ENCODE measurements around the gene FAM107B.

FAM107B gene

GRCh38 chr10:14574885-14575284 is 199.8 kb downstream of the FAM107B start:
- no peak for DNase-seq

GRCh38 chr10:14574291-14574690 is 200.4 kb downstream of the FAM107B start:
- DNase-seq: no peak

GRCh38 chr10:14573666-14574261 is 200.9 kb downstream of the FAM107B start:
- DNase-seq: no peak

- no peak for DNase-seq
Observed at GRCh38 chr10:14572811-14573210, 201.9 kb downstream of the FAM107B start.

- no peak for DNase-seq
Observed at GRCh38 chr10:14571866-14572507, 202.7 kb downstream of the FAM107B start.

GRCh38 chr10:14570800-14571199 is 203.9 kb downstream of the FAM107B start:
- no peak for DNase-seq

- no peak for DNase-seq
Observed at GRCh38 chr10:14569274-14570060, 205.2 kb downstream of the FAM107B start.

GRCh38 chr10:14567421-14567820 is 207.3 kb downstream of the FAM107B start:
- DNase-seq: no peak

- DNase-seq: no peak
Observed at GRCh38 chr10:14566498-14566897, 208.2 kb downstream of the FAM107B start.

GRCh38 chr10:14565199-14565598 is 209.5 kb downstream of the FAM107B start:
- no peak for DNase-seq

- no peak for DNase-seq
Observed at GRCh38 chr10:14564268-14564744, 210.4 kb downstream of the FAM107B start.

GRCh38 chr10:14563359-14563940 is 211.2 kb downstream of the FAM107B start:
- no peak for DNase-seq

GRCh38 chr10:14563076-14563336 is 211.7 kb downstream of the FAM107B start:
- DNase-seq: no peak

GRCh38 chr10:14562218-14563075 is 212.2 kb downstream of the FAM107B start:
- DNase-seq: no peak

GRCh38 chr10:14560791-14561765 is 213.6 kb downstream of the FAM107B start:
- DNase-seq: no peak

- DNase-seq: no peak
Observed at GRCh38 chr10:14560274-14560673, 214.4 kb downstream of the FAM107B start.

- DNase-seq: no peak
Observed at GRCh38 chr10:14558025-14558424, 216.7 kb downstream of the FAM107B start.

GRCh38 chr10:14557567-14557966 is 217.1 kb downstream of the FAM107B start:
- no peak for DNase-seq

GRCh38 chr10:14556285-14556956 is 218.3 kb downstream of the FAM107B start:
- DNase-seq: no peak

- no peak for DNase-seq
Observed at GRCh38 chr10:14555807-14556206, 218.9 kb downstream of the FAM107B start.
